ENCODE data around the gene OSBPL10.

- TF ChIP-seq POLR2A (IDR thresholded peaks at IDR 0.05) (no peak), POLR2AphosphoS5 (IDR thresholded peaks at IDR 0.05) (no peak)
- TF ChIP-seq, protein P1, sequence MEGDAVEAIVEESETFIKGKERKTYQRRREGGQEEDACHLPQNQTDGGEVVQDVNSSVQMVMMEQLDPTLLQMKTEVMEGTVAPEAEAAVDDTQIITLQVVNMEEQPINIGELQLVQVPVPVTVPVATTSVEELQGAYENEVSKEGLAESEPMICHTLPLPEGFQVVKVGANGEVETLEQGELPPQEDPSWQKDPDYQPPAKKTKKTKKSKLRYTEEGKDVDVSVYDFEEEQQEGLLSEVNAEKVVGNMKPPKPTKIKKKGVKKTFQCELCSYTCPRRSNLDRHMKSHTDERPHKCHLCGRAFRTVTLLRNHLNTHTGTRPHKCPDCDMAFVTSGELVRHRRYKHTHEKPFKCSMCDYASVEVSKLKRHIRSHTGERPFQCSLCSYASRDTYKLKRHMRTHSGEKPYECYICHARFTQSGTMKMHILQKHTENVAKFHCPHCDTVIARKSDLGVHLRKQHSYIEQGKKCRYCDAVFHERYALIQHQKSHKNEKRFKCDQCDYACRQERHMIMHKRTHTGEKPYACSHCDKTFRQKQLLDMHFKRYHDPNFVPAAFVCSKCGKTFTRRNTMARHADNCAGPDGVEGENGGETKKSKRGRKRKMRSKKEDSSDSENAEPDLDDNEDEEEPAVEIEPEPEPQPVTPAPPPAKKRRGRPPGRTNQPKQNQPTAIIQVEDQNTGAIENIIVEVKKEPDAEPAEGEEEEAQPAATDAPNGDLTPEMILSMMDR (IDR thresholded peaks at IDR 0.05) = no peak
These were observed 56.3 kb downstream of the OSBPL10 start for GRCh38 chr3:31924610-31925270.

Measured in prostate gland (tissue), 2 donors.